A549 (cell line): Measurements from ENCODE around the gene C19orf47.

Experiments used
- BHLHE40 ChIP-seq: IDR thresholded peaks from 2 replicates; pipeline ENCODE4 v1.6.1; 2012; ENCODE audit warnings: low read depth, low read length, inconsistent platforms
- JUN ChIP-seq, 2 experiments: fragments of >200 bp; sonication (Bioruptor Twin); formaldehyde crosslinking; IDR thresholded peaks; 2 replicates in 1 of 2; 3 replicates in 1 of 2; pipeline ENCODE4 v1.6.1; 2016 to 2017
- POLR2A ChIP-seq: IDR thresholded peaks from 2 replicates; pipeline ENCODE4 v1.6.1; 2012; ENCODE audit warnings: mild to moderate bottlenecking, low read length
- TF ChIP-seq, protein P1 (sequence below): fragments of >200 bp; sonication (Bioruptor Twin); formaldehyde crosslinking; IDR thresholded peaks from 3 replicates; pipeline ENCODE4 v1.5.1; 2016

DNA sequence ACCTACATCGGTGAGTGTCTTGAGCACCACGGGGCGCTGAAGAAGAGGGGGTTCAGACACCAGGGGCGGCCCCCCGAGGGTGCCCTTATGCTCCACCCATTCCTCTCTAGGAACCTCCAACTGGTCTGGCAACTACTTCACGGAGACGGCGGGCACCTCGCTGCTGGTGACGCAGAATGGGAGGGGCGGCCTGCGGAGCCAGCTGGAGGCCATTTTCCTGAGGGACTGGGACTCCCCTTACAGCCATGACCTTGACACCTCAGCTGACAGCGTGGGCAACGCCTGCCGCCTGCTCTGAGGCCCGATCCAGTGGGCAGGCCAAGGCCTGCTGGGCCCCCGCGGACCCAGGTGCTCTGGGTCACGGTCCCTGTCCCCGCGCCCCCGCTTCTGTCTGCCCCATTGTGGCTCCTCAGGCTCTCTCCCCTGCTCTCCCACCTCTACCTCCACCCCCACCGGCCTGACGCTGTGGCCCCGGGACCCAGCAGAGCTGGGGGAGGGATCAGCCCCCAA lies 29.7 kb upstream of the C19orf47 start:
- TF ChIP-seq BHLHE40 (no peak), POLR2A (no peak), JUN (IDR thresholded peaks at IDR 0.05) (no peak)
- TF ChIP-seq, protein P1, sequence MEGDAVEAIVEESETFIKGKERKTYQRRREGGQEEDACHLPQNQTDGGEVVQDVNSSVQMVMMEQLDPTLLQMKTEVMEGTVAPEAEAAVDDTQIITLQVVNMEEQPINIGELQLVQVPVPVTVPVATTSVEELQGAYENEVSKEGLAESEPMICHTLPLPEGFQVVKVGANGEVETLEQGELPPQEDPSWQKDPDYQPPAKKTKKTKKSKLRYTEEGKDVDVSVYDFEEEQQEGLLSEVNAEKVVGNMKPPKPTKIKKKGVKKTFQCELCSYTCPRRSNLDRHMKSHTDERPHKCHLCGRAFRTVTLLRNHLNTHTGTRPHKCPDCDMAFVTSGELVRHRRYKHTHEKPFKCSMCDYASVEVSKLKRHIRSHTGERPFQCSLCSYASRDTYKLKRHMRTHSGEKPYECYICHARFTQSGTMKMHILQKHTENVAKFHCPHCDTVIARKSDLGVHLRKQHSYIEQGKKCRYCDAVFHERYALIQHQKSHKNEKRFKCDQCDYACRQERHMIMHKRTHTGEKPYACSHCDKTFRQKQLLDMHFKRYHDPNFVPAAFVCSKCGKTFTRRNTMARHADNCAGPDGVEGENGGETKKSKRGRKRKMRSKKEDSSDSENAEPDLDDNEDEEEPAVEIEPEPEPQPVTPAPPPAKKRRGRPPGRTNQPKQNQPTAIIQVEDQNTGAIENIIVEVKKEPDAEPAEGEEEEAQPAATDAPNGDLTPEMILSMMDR = no peak
